T-helper 17 cell (primary cell): ENCODE results near the gene UMODL1. TPM values are rescaled to one million over a fixed set of nuclear protein-coding genes. Genes with fewer than 3 reads are reported as not detected.

ENCODE experiments used
- ATAC-seq: fragments of 150-1000 bp; cut with Tn5 transposase; 2 replicates; pipeline ENCODE4 v1.10.0; 2021; ENCODE audit warnings: mild to moderate bottlenecking, moderate library complexity
- DNase-seq, 3 donors: peaks; one replicate each; pipeline versions ENCODE4 v3.0.0 to v3.0.0-alpha.2; 2020 to 2021
- H3K9me3 ChIP-seq: one replicate; pipeline ENCODE4 v1.7.0; 2013; ENCODE audit warnings: low read length, mild to moderate bottlenecking; ENCODE audit not compliant: control insufficient read depth, poor library complexity, severe bottlenecking
- H3K27ac Mint-ChIP-seq: one replicate; pipeline ENCODE4 v1.8.0; 2022; ENCODE audit warnings: mild to moderate bottlenecking, moderate library complexity, mixed read lengths
- H3K27me3 Mint-ChIP-seq: one replicate; pipeline ENCODE4 v1.8.0; 2022; ENCODE audit warnings: mixed read lengths
- H3K36me3 Mint-ChIP-seq: one replicate; pipeline ENCODE4 v1.8.0; 2022; ENCODE audit warnings: low read depth, mixed read lengths
- H3K4me1 Mint-ChIP-seq: one replicate; pipeline ENCODE4 v1.8.0; 2022; ENCODE audit warnings: mild to moderate bottlenecking, mixed read lengths
- H3K4me3 Mint-ChIP-seq: one replicate; pipeline ENCODE4 v1.8.0; 2022; ENCODE audit warnings: mild to moderate bottlenecking, moderate library complexity, mixed read lengths
- total RNA-seq, 4 donors: library from RNA in 2 of 4; stranded (reverse) in 2 of 4; gene quantifications; one replicate each; pipeline ENCODE4 v1.2.3 and lab custom pipeline; 2022 to 2026

UMODL1 gene
- total RNA-seq, 2 donors from 2014 or later, result 0.23 to 0.99 TPM

GRCh38 chr21:42125571-42126544, 54.7 kb downstream of the UMODL1 start:
- no peak for DNase-seq
- H3K9me3 ChIP-seq, result no peaks in the 10 kb centered on the region
- ATAC-seq, result no peak
- H3K4me3 Mint-ChIP-seq, result no peak overlapping the region
- peaks cover 5% of the 10 kb centered on the region for H3K36me3 Mint-ChIP-seq
- H3K4me1 Mint-ChIP-seq, result peaks cover 9% of the 10 kb centered on the region
- H3K27me3 Mint-ChIP-seq, result peaks cover 53% of the 10 kb centered on the region
- H3K27ac Mint-ChIP-seq, result no peak overlapping the region

- no peaks in the 10 kb centered on the region for H3K9me3 ChIP-seq
- ATAC-seq, result no peak
- Mint-ChIP-seq H3K4me3 (no peak overlapping the region), H3K36me3 (peaks cover 5% of the 10 kb centered on the region), H3K4me1 (peaks cover 9% of the 10 kb centered on the region), H3K27me3 (peaks cover 37% of the 10 kb centered on the region), H3K27ac (no peak overlapping the region)
- no peak for DNase-seq
Measured at GRCh38 chr21:42127164-42128150, 56.3 kb downstream of the UMODL1 start.

GRCh38 chr21:42129300-42130266, 58.5 kb downstream of the UMODL1 start:
- H3K36me3 Mint-ChIP-seq, result no peaks in the 10 kb centered on the region
- no peak for ATAC-seq
- no peak for DNase-seq
- no peak overlapping the region for H3K4me3 Mint-ChIP-seq
- H3K9me3 ChIP-seq, result no peaks in the 10 kb centered on the region
- H3K27me3 Mint-ChIP-seq, result peaks cover 15% of the 10 kb centered on the region
- no peak overlapping the region for H3K27ac Mint-ChIP-seq
- H3K4me1 Mint-ChIP-seq, result no peaks in the 10 kb centered on the region

GRCh38 chr21:42130441-42130840, 59.3 kb downstream of the UMODL1 start:
- H3K27ac Mint-ChIP-seq, result no peak overlapping the region
- H3K4me1 Mint-ChIP-seq, result no peaks in the 10 kb centered on the region

GRCh38 chr21:42132183-42132582, 61.1 kb downstream of the UMODL1 start:
- Mint-ChIP-seq H3K4me1 (no peaks in the 10 kb centered on the region), H3K27ac (no peak overlapping the region), H3K36me3 (no peaks in the 10 kb centered on the region), H3K27me3 (no peaks in the 10 kb centered on the region), H3K4me3 (no peak overlapping the region)
- ATAC-seq (no peak), DNase-seq (no peak)
- no peaks in the 10 kb centered on the region for H3K9me3 ChIP-seq

More at GRCh38 chr21:42130441-42130840, 59.3 kb downstream of the UMODL1 start:
- no peak for ATAC-seq
- H3K9me3 ChIP-seq, result no peaks in the 10 kb centered on the region
- Mint-ChIP-seq H3K4me3 (no peak overlapping the region), H3K27me3 (peaks cover 12% of the 10 kb centered on the region), H3K36me3 (no peaks in the 10 kb centered on the region)
- DNase-seq, result no peak

- no peak overlapping the region for H3K27ac Mint-ChIP-seq
- no peaks in the 10 kb centered on the region for H3K36me3 Mint-ChIP-seq
- H3K27me3 Mint-ChIP-seq, result no peaks in the 10 kb centered on the region
- H3K9me3 ChIP-seq, result no peaks in the 10 kb centered on the region
- ATAC-seq (no peak), DNase-seq (no peak)
- no peaks in the 10 kb centered on the region for H3K4me1 Mint-ChIP-seq
- H3K4me3 Mint-ChIP-seq, result no peak overlapping the region
Measured at GRCh38 chr21:42133131-42133530, 62.0 kb downstream of the UMODL1 start.

GRCh38 chr21:42135386-42136052, 64.4 kb downstream of the UMODL1 start:
- H3K36me3 Mint-ChIP-seq, result no peaks in the 10 kb centered on the region
- peaks cover 8% of the 10 kb centered on the region for H3K27me3 Mint-ChIP-seq
- DNase-seq (no peak), ATAC-seq (no peak)
- H3K27ac Mint-ChIP-seq, result no peak overlapping the region
- no peaks in the 10 kb centered on the region for H3K4me1 Mint-ChIP-seq
- H3K4me3 Mint-ChIP-seq, result no peak overlapping the region
- no peaks in the 10 kb centered on the region for H3K9me3 ChIP-seq

- no peaks in the 10 kb centered on the region for H3K9me3 ChIP-seq
- Mint-ChIP-seq H3K4me3 (no peak overlapping the region), H3K27ac (no peak overlapping the region), H3K4me1 (no peaks in the 10 kb centered on the region), H3K36me3 (no peaks in the 10 kb centered on the region), H3K27me3 (peaks cover 15% of the 10 kb centered on the region)
- ATAC-seq, result no peak
- no peak for DNase-seq
Measured at GRCh38 chr21:42137191-42137904, 66.2 kb downstream of the UMODL1 start.

- Mint-ChIP-seq H3K36me3 (no peaks in the 10 kb centered on the region), H3K4me1 (peaks cover 1% of the 10 kb centered on the region), H3K27me3 (peaks cover 25% of the 10 kb centered on the region), H3K4me3 (no peak overlapping the region), H3K27ac (no peak overlapping the region)
- ATAC-seq, result no peak
- no peaks in the 10 kb centered on the region for H3K9me3 ChIP-seq
- no peak for DNase-seq
Measured at GRCh38 chr21:42140196-42140934, 69.2 kb downstream of the UMODL1 start.

GRCh38 chr21:42141643-42142042, 70.5 kb downstream of the UMODL1 start:
- no peak for DNase-seq
- Mint-ChIP-seq H3K4me3 (no peak overlapping the region), H3K4me1 (peaks cover 6% of the 10 kb centered on the region), H3K27ac (no peak overlapping the region), H3K36me3 (no peaks in the 10 kb centered on the region), H3K27me3 (peaks cover 25% of the 10 kb centered on the region)
- no peaks in the 10 kb centered on the region for H3K9me3 ChIP-seq
- no peak for ATAC-seq

GRCh38 chr21:42142141-42142540, 71.0 kb downstream of the UMODL1 start:
- Mint-ChIP-seq H3K4me3 (no peak overlapping the region), H3K27ac (no peak overlapping the region), H3K36me3 (no peaks in the 10 kb centered on the region), H3K4me1 (peaks cover 6% of the 10 kb centered on the region), H3K27me3 (peaks cover 25% of the 10 kb centered on the region)
- H3K9me3 ChIP-seq, result no peaks in the 10 kb centered on the region
- ATAC-seq, result no peak
- no peak for DNase-seq
